Parathyroid adenoma (tissue), 2 donors: ENCODE measurements around the gene FAM161A.
"Not testable (repeated sequence)": the region's sequence is repeated elsewhere in the genome, so short reads cannot be mapped to it uniquely, and the experiment has no call there.

ENCODE experiments used
- H2AFZ ChIP-seq: fragments of 300-600 bp; sonication (generic); one replicate; pipeline ENCODE4 v1.7.0; 2017; ENCODE audit warnings: antibody characterized with exemption, mild to moderate bottlenecking
- H3K27ac ChIP-seq: fragments of 300-600 bp; sonication (generic); one replicate; pipeline ENCODE4 v1.7.0; 2017
- H3K27me3 ChIP-seq: fragments of 300-600 bp; sonication (generic); one replicate; pipeline ENCODE4 v1.7.0; 2017; ENCODE audit warnings: low read length; ENCODE audit not compliant: control insufficient read depth, insufficient read depth
- H3K36me3 ChIP-seq: fragments of 300-600 bp; sonication (generic); one replicate; pipeline ENCODE4 v1.7.0; 2017; ENCODE audit warnings: low read length; ENCODE audit not compliant: control insufficient read depth, insufficient read depth
- H3K4me1 ChIP-seq: fragments of 300-600 bp; sonication (generic); one replicate; pipeline ENCODE4 v1.7.0; 2017; ENCODE audit warnings: control low read depth
- H3K4me2 ChIP-seq: fragments of 300-600 bp; sonication (generic); one replicate; pipeline ENCODE4 v1.7.0; 2017; ENCODE audit warnings: low read length
- H3K4me3 ChIP-seq: fragments of 300-600 bp; sonication (generic); one replicate; pipeline ENCODE4 v1.7.0; 2017; ENCODE audit warnings: low read depth, low read length
- H3K79me2 ChIP-seq: fragments of 300-600 bp; sonication (generic); one replicate; pipeline ENCODE4 v1.7.0; 2017; ENCODE audit warnings: control low read depth
- H3K9ac ChIP-seq: fragments of 300-600 bp; sonication (generic); one replicate; pipeline ENCODE4 v1.7.0; 2017; ENCODE audit warnings: mild to moderate bottlenecking
- H3K9me3 ChIP-seq: fragments of 300-600 bp; sonication (generic); one replicate; pipeline ENCODE4 v1.7.0; 2017; ENCODE audit warnings: low read length; ENCODE audit not compliant: control insufficient read depth
- CTCF ChIP-seq: fragments of 300-600 bp; sonication (generic); IDR thresholded peaks from one replicate; pipeline ENCODE4 v1.7.0; 2017; ENCODE audit warnings: antibody characterized with exemption, mild to moderate bottlenecking
- donor health status: primary hyperparathyroidism.

Gene FAM161A

GRCh38 chr2:61807036-61807757 is 46.7 kb downstream of the FAM161A start:
- Histone ChIP-seq H3K27me3 (no peaks in the 10 kb centered on the region), H3K9ac (no peak overlapping the region), H3K4me2 (no peak overlapping the region), H3K36me3 (no peaks in the 10 kb centered on the region), H3K79me2 (no peaks in the 10 kb centered on the region), H3K27ac (no peak overlapping the region), H3K4me1 (no peaks in the 10 kb centered on the region), H3K4me3 (no peak overlapping the region), H2AFZ (no peak overlapping the region), H3K9me3 (no peaks in the 10 kb centered on the region)
- TF ChIP-seq CTCF = no peak

- no peaks in the 10 kb centered on the region for H3K9me3 ChIP-seq
- no peak overlapping the region for H3K4me3 ChIP-seq
- no peaks in the 10 kb centered on the region for H3K27me3 ChIP-seq
- no peak for TF ChIP-seq CTCF
- H3K4me1 ChIP-seq = no peaks in the 10 kb centered on the region
- H2AFZ ChIP-seq = no peak overlapping the region
- no peak overlapping the region for H3K27ac ChIP-seq
- H3K9ac ChIP-seq = no peak overlapping the region
- H3K4me2 ChIP-seq = no peak overlapping the region
- H3K79me2 ChIP-seq = no peaks in the 10 kb centered on the region
- no peaks in the 10 kb centered on the region for H3K36me3 ChIP-seq
Measured at GRCh38 chr2:61802548-61802947, 51.3 kb downstream of the FAM161A start.

- Histone ChIP-seq H3K9me3 (no peaks in the 10 kb centered on the region), H3K4me1 (no peaks in the 10 kb centered on the region), H3K4me3 (no peak overlapping the region), H3K4me2 (no peak overlapping the region), H2AFZ (no peak overlapping the region), H3K27me3 (no peaks in the 10 kb centered on the region), H3K79me2 (no peaks in the 10 kb centered on the region), H3K9ac (no peak overlapping the region), H3K27ac (no peak overlapping the region), H3K36me3 (no peaks in the 10 kb centered on the region)
- TF ChIP-seq CTCF = no peak
Measured at GRCh38 chr2:61799099-61799498, 54.8 kb downstream of the FAM161A start.

GRCh38 chr2:61797446-61797845 is 56.4 kb downstream of the FAM161A start:
- not testable (repeated sequence) for H3K27me3 ChIP-seq, H3K4me2 ChIP-seq, H3K9me3 ChIP-seq, H3K27ac ChIP-seq, H3K79me2 ChIP-seq, H3K4me3 ChIP-seq, H3K4me1 ChIP-seq, H3K36me3 ChIP-seq, H2AFZ ChIP-seq, H3K9ac ChIP-seq

GRCh38 chr2:61795408-61795807 is 58.5 kb downstream of the FAM161A start:
- H3K4me1 ChIP-seq = no peaks in the 10 kb centered on the region
- no peak overlapping the region for H3K27ac ChIP-seq
- TF ChIP-seq CTCF = no peak
- H2AFZ ChIP-seq = no peak overlapping the region
- no peak overlapping the region for H3K9ac ChIP-seq
- no peaks in the 10 kb centered on the region for H3K27me3 ChIP-seq
- no peak overlapping the region for H3K4me2 ChIP-seq
- H3K79me2 ChIP-seq = no peaks in the 10 kb centered on the region
- no peaks in the 10 kb centered on the region for H3K9me3 ChIP-seq
- no peaks in the 10 kb centered on the region for H3K36me3 ChIP-seq
- no peak overlapping the region for H3K4me3 ChIP-seq
